KBM-7 (cell line): ENCODE measurements around the gene ELFN1.

Source experiments
- DNase-seq: peaks from one replicate; pipeline ENCODE4 v3.0.0-alpha.2; 2015
- in situ Hi-C: fragments of 300-500 bp; cut with MboI; formaldehyde crosslinking; loops from 2 replicates; pipeline ENCODE4 v1.14.3; 2020; ENCODE audit warnings: low sequenced_read_pairs, low pct_unique_long_range_greater_than_20kb, mixed read lengths

ELFN1 gene

GRCh38 chr7:1703871-1704810, 34.1 kb downstream of the ELFN1 start:
- DNase-seq: no peak
- in situ Hi-C loops: no loop called here

- in situ Hi-C loops: no loop called here
- DNase-seq: no peak
These were observed 35.0 kb downstream of the ELFN1 start for GRCh38 chr7:1704811-1705738.

GRCh38 chr7:1705856-1706255, 35.8 kb downstream of the ELFN1 start:
- DNase-seq: no peak
- in situ Hi-C loops: no loop called here

GRCh38 chr7:1706381-1706720, 36.3 kb downstream of the ELFN1 start:
- in situ Hi-C loops: no loop called here
- no peak for DNase-seq

GRCh38 chr7:1706721-1707613, 36.9 kb downstream of the ELFN1 start:
- in situ Hi-C loops: no loop called here
- no peak for DNase-seq

- no peak for DNase-seq
- in situ Hi-C loops: no loop called here
These were observed 37.9 kb downstream of the ELFN1 start for GRCh38 chr7:1707756-1708595.

- in situ Hi-C loops: no loop called here
- no peak for DNase-seq
These were observed 38.6 kb downstream of the ELFN1 start for GRCh38 chr7:1708596-1709251.

GRCh38 chr7:1709281-1709680, 39.2 kb downstream of the ELFN1 start:
- DNase-seq: no peak

GRCh38 chr7:1709900-1710299, 39.8 kb downstream of the ELFN1 start:
- peak; percentile 60 for DNase-seq
- in situ Hi-C loops: no loop called here

More at GRCh38 chr7:1709281-1709680, 39.2 kb downstream of the ELFN1 start:
- in situ Hi-C loops: no loop called here

- DNase-seq: no peak
- in situ Hi-C loops: no loop called here
These were observed 40.9 kb downstream of the ELFN1 start for GRCh38 chr7:1710936-1711335.

- in situ Hi-C loops: no loop called here
- DNase-seq: no peak
These were observed 42.9 kb downstream of the ELFN1 start for GRCh38 chr7:1712907-1713501.

GRCh38 chr7:1713502-1714484, 43.7 kb downstream of the ELFN1 start:
- in situ Hi-C loops: no loop called here
- DNase-seq: no peak

- DNase-seq: no peak
- in situ Hi-C loops: no loop called here
These were observed 44.7 kb downstream of the ELFN1 start for GRCh38 chr7:1714583-1715330.

- no peak for DNase-seq
- in situ Hi-C loops: no loop called here
These were observed 45.2 kb downstream of the ELFN1 start for GRCh38 chr7:1715331-1715625.

GRCh38 chr7:1715671-1716074, 45.6 kb downstream of the ELFN1 start:
- in situ Hi-C loops: no loop called here
- DNase-seq: no peak
